Vagina (tissue), 2 donors: ENCODE measurements around the gene SMYD1. TPM values are rescaled to one million over a fixed set of nuclear protein-coding genes. Genes with fewer than 3 reads are reported as not detected.
A peak's percentile ranks its signal among the peaks of the same experiment; 100 is the strongest.

ENCODE experiments used
- DNase-seq, 2 donors: peaks; one replicate each; pipeline ENCODE4 v3.0.0-alpha.2; 2017; ENCODE audit errors: extremely low spot score in 2 of 2
- H3K27ac ChIP-seq: fragments of 200-600 bp; sonication (generic); one replicate; pipeline ENCODE4 v1.5.1; 2019
- H3K27me3 ChIP-seq: fragments of 200-600 bp; sonication (generic); one replicate; pipeline ENCODE4 v1.5.1; 2019
- H3K36me3 ChIP-seq, 2 donors: fragments of 200-600 bp; sonication (generic); one replicate each; pipeline ENCODE4 v1.5.1; 2017 to 2019
- H3K4me1 ChIP-seq: fragments of 200-600 bp; sonication (generic); one replicate; pipeline ENCODE4 v1.5.1; 2019
- H3K4me3 ChIP-seq, 2 donors: fragments of 200-600 bp; sonication (generic); 1 replicate in 1 of 2; 2 replicates in 1 of 2; pipeline ENCODE4 v1.5.1; 2016 to 2019
- H3K9me3 ChIP-seq: fragments of 200-600 bp; sonication (generic); one replicate; pipeline ENCODE4 v1.5.1; 2019
- POLR2A ChIP-seq, 2 donors: fragments of 450-650 bp; IDR thresholded peaks; one replicate each; pipeline ENCODE4 v1.6.1; 2017; ENCODE audit warnings: antibody characterized with exemption in 2 of 2, mild to moderate bottlenecking in 2 of 2, moderate library complexity in 2 of 2
- POLR2AphosphoS5 ChIP-seq, 2 donors: sonication (generic); formaldehyde crosslinking; IDR thresholded peaks; one replicate each; pipeline ENCODE4 v1.9.0; 2017; ENCODE audit warnings: antibody characterized with exemption in 2 of 2, mild to moderate bottlenecking in 2 of 2, low read depth in 1 of 2; ENCODE audit not compliant: insufficient read depth in 1 of 2
- intact Hi-C: fragments of 100-400 bp; cut with DNase I; formaldehyde crosslinking; loops from one replicate; pipeline ENCODE4 v1.15.1; 2023
- total RNA-seq: library from RNA; depleted of rRNA; stranded (reverse); fragments of >200 nt; gene quantifications from one replicate; pipeline ENCODE4 v1.2.3, GENCODE V29; 2016
- TF ChIP-seq, protein P1 (sequence below), 3 experiments: fragments of 450-650 bp in 2 of 3; fragments of 200-600 bp in 1 of 3; sonication (generic) in 1 of 3; IDR thresholded peaks; one replicate each; pipeline ENCODE4 v1.5.1; 2017 to 2019; ENCODE audit warnings: antibody characterized with exemption in 3 of 3, mild to moderate bottlenecking in 2 of 3, moderate library complexity in 2 of 3

SMYD1 gene
- total RNA-seq, 1 donor from 2014 or later: not detected

DNA sequence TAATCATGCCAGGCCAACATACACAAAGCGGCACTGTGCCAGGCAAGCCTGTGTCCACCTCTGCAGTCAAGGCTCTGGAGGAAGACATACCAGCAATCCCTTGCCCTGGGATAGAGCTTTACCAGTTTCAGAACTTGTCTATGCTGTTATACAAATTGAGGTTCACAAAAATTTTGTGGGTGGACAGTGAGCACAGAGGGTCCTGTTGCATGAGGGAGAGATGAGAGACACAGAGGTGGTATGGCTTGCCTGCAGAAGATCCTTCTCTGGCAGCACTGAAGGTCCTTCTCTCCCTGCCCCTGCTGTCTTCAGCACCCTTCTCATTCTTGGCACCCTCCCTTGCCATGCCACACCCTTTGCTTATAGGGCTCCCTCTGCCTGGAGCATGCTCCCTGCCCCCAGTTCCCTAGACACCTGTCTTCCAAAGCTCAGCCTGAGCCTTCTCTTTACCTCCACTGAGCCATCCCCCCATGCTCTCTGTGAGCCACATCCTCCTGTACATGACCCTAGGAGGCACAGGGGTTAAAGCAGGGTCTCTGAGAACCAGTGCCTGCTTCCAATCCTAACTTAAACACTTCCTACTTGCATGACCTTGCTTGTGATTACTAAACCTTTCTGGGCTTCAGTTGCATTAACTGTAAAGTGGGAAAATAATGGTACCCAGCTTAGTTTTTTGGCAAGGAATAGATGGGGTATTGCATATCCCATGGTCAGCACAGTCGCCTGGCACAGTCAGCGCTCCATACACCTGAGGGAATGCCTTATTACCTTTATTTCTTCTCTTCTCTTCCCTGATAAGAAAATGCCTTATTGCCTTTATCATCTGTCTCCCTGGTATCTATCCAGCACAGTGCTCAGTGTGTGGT is 59.4 kb downstream of the SMYD1 start:
- DNase-seq: peak in 1 of 2 donors; percentile 47
- Histone ChIP-seq H3K4me3 (no peak overlapping the region), H3K4me1 (no peaks in the 10 kb centered on the region), H3K9me3 (no peaks in the 10 kb centered on the region), H3K27ac (no peak overlapping the region), H3K36me3 (no peaks in the 10 kb centered on the region), H3K27me3 (no peaks in the 10 kb centered on the region)
- TF ChIP-seq, protein P1, sequence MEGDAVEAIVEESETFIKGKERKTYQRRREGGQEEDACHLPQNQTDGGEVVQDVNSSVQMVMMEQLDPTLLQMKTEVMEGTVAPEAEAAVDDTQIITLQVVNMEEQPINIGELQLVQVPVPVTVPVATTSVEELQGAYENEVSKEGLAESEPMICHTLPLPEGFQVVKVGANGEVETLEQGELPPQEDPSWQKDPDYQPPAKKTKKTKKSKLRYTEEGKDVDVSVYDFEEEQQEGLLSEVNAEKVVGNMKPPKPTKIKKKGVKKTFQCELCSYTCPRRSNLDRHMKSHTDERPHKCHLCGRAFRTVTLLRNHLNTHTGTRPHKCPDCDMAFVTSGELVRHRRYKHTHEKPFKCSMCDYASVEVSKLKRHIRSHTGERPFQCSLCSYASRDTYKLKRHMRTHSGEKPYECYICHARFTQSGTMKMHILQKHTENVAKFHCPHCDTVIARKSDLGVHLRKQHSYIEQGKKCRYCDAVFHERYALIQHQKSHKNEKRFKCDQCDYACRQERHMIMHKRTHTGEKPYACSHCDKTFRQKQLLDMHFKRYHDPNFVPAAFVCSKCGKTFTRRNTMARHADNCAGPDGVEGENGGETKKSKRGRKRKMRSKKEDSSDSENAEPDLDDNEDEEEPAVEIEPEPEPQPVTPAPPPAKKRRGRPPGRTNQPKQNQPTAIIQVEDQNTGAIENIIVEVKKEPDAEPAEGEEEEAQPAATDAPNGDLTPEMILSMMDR (IDR thresholded peaks at IDR 0.05): no peak
- TF ChIP-seq POLR2A (IDR thresholded peaks at IDR 0.05) (no peak), POLR2AphosphoS5 (IDR thresholded peaks at IDR 0.05; ENCODE audit: insufficient read depth in 1 of 2, low read depth in 1 of 2) (no peak)
- intact Hi-C loops: no loop called here

DNA sequence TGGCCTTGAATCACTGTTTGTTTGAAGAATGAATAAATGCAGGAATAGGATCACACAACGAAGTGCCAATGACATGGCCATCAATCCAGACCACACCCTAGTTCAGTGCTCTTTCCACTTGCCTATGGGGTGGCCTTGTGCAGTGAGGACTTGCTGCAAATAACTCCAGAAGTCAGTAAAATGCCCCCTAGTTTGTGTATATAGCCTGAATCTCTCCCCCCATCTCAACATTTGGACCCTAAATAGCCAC is 59.9 kb downstream of the SMYD1 start:
- TF ChIP-seq POLR2A (IDR thresholded peaks at IDR 0.05) (no peak), POLR2AphosphoS5 (IDR thresholded peaks at IDR 0.05; ENCODE audit: insufficient read depth in 1 of 2, low read depth in 1 of 2) (no peak)
- TF ChIP-seq, protein P1 (IDR thresholded peaks at IDR 0.05): no peak
- no peaks in the 10 kb centered on the region for H3K27me3 ChIP-seq
- H3K4me3 ChIP-seq: no peak overlapping the region
- H3K9me3 ChIP-seq: no peaks in the 10 kb centered on the region
- intact Hi-C loops: no loop called here
- no peak overlapping the region for H3K27ac ChIP-seq
- H3K4me1 ChIP-seq: no peaks in the 10 kb centered on the region
- no peaks in the 10 kb centered on the region for H3K36me3 ChIP-seq
- peak in 1 of 2 donors; percentile 37 for DNase-seq

DNA sequence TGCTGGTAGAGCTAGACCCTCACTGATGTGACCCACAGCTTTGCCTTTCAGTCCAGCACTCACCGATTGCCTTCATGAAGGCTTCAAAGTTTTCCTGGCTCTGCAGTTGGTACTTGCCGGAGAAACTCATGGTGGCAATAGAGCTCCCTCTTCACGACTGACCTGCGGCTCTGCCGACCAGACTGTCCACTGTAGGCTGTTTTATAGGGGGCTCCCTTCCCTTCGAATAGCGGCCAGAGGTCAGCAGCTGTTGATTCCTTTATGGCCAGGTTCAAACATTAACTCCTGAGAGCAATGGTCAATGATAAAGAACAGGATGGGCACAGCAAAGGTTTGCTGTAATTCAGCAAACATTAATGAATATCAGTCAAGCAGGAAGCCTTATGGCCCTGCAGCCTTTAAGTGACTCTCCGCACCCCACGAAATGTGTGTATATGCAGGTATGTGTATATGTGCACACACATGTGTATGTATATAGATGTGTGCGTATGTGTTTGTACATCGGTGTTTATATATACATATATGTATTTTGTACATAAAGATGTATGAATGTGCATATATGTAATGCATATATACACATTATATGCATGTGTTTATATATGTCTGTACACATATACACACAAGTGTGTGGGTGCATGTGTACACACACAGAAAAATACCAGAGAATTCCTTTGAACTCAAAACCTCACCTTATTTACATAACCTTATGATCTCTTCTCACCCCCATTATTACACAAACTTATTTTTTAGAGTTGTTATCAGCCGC is 60.4 kb downstream of the SMYD1 start, which contains the start of gene FABP1:
Gene FABP1 (minus strand): TSS at position 175 of the 766 bp plus-strand sequence. CDS start 45 bp downstream, at position 130.
- TF ChIP-seq POLR2A (IDR thresholded peaks at IDR 0.05) (no peak), POLR2AphosphoS5 (IDR thresholded peaks at IDR 0.05; ENCODE audit: insufficient read depth in 1 of 2, low read depth in 1 of 2) (no peak)
- TF ChIP-seq, protein P1 (IDR thresholded peaks at IDR 0.05): no peak
- Histone ChIP-seq H3K27me3 (no peaks in the 10 kb centered on the region), H3K4me1 (no peaks in the 10 kb centered on the region), H3K27ac (no peak within 1 kb of the TSS), H3K36me3 (no peaks in the 10 kb centered on the region), H3K9me3 (no peaks in the 10 kb centered on the region), H3K4me3 (no peak within 1 kb of the TSS)
- no peak for DNase-seq
- intact Hi-C loops: no loop called here

DNA sequence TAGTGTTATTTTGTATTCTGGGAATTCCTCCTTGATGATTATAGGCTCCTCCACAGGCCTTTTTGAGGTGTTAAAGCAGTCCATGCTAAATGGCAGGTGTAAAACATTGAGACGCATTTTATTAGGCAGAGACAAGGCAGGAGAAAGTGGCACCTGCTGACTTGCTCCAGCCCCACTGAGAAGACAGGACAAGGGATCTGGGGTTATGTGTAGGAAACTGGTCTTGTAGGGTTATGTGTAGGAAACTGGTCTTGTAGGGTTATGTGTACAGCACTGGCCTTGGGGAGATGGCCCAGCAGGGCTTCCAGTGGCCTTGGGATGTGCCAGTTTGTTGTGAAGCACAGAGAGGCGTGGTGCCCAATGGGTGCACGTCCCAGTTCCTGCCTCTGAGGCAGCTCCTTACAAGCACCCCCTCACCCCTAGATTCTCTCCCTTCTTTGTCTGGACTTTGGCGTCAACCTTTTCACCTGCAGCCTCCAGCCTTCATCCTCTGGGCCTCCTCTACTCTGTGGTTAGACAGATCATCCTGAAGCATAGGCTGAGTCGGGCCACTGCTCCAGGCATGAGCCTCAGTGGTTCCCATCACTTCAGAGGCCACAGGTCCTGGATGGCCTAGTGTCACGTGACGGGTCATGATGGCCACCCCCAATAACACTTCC is 61.2 kb downstream of the SMYD1 start:
- H3K36me3 ChIP-seq: no peaks in the 10 kb centered on the region
- H3K9me3 ChIP-seq: no peaks in the 10 kb centered on the region
- TF ChIP-seq POLR2AphosphoS5 (IDR thresholded peaks at IDR 0.05; ENCODE audit: insufficient read depth in 1 of 2, low read depth in 1 of 2) (no peak), POLR2A (IDR thresholded peaks at IDR 0.05) (no peak)
- TF ChIP-seq, protein P1 (IDR thresholded peaks at IDR 0.05): no peak
- intact Hi-C loops: no loop called here
- H3K27ac ChIP-seq: no peak overlapping the region
- DNase-seq: peak in 1 of 2 donors; percentile 60
- no peaks in the 10 kb centered on the region for H3K4me1 ChIP-seq
- H3K4me3 ChIP-seq: no peak overlapping the region
- no peaks in the 10 kb centered on the region for H3K27me3 ChIP-seq
